ENCODE results near the gene ZNF394. TPM values are rescaled to one million over a fixed set of nuclear protein-coding genes. Genes with fewer than 3 reads are reported as not detected.

The ZNF394 gene
- total RNA-seq, 1 experiment from 2014 or later: 27.0 TPM

GRCh38 chr7:99497766-99498545, 2.1 kb downstream of the ZNF394 start:
- DNase-seq (ENCODE audit: low read depth): no peak

DNA sequence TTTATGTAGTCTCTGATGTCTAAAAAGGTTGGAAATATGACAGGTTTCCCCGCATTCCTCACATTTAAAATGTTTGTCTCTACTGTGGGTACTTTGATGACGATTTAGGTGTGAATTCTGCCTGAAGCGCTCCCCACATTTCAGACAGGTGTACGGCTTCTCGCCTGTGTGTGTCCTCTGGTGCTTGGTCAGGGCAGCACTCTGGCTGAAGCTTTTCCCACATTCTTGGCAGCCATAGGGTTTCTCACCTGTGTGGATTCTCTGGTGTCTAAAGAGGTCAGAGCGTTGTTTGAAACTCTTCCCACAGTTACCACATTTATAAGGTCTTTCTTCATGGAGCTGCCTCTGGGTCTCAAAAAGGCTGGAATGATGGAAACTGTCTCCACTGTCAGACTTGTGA, 6.3 kb downstream of the ZNF394 start:
- DNase-seq (ENCODE audit: low read depth): no peak

DNA sequence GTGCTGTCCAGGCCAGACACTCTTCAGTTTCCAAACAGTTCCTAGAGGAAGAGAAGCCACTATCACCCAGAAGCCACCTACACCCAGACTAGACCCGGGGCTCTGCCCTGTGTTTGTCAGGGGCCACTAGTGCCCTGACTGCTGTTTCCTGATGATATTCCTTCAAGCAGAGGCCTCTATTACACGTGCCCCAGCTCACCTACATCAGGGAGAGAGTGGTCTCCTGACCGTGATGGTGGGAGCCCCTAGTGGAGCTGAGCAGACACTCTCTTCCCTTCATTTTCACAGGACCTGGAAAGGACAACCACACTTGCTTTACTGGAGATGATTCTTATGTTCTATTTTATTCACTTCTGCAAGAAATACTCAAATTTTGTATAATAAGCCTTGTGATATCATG, 9.2 kb downstream of the ZNF394 start:
- DNase-seq (ENCODE audit: low read depth): no peak

- no peak for DNase-seq (ENCODE audit: low read depth)
Measured at GRCh38 chr7:99489235-99489634, 10.8 kb downstream of the ZNF394 start.

GRCh38 chr7:99485094-99485493, 15.0 kb downstream of the ZNF394 start:
- no peak for DNase-seq (ENCODE audit: low read depth)

DNA sequence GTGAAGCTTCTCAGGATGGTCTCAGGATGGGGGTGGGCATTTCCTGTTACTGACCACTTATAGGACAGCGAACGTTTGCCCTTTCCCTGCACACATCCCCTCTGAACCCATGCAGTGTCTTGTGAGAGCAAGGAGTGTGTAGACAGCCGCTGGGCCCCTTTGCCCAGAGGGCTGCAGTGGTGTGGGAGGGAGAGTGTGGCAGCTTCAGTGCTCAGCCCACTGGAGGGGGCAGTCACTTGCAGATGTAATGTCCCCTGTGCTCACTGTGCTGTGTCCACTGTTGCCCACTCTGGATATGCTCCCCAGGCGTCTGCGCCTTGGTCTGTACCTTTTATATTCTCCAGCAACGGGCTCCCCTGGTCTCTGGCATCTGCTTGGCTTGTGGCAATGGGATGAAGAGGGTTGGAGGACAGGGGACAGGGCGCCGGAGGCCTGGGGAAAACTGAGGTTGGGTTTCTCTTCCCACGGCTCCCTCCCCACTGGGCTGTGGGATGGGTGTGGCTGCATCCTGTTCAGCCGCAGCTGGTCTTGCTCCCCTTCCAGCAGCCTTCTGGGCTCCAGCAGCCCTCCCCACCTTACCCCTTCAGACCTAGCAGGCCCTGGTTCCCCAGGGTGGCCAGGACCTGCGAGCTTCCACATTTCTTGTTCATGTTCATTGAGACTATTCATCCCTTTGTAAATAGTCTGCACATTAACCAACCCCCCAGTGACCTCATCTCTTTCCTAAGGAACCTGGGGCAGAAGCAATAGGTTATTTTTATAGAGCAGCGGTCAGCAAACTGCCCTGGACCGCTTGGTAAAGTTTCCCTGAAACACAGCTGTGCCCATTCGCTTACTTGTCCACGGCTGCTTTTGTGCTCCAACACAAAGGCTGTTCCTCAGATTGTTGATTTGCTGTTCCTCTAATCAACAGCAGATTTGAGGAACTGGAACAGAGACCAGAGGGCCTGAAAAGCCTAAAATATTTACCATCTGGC, 21.3 kb downstream of the ZNF394 start:
- DNase-seq (ENCODE audit: low read depth): no peak

DNA sequence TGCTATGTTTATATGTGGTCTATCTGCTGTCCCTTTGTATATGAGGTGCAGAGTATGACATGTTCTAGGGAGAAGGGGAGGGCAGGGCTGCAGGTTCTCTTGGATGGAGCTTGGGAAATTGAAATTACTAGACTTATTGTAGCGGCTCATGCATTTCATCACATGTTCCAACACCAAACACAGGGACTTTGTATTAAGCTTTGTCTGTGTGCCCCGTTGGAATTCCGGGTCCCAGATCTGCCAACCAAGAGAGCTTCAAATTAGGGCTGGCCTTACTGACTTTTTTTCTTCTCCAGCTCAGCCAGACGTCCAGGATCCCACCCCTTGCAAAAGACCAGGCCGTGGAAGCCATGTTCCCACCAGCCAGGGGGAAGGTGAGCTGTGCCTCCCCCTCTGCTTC, 24.0 kb downstream of the ZNF394 start:
- no peak for DNase-seq (ENCODE audit: low read depth)

GRCh38 chr7:99473315-99473596, 26.8 kb downstream of the ZNF394 start:
- DNase-seq (ENCODE audit: low read depth): peak; percentile 52

DNA sequence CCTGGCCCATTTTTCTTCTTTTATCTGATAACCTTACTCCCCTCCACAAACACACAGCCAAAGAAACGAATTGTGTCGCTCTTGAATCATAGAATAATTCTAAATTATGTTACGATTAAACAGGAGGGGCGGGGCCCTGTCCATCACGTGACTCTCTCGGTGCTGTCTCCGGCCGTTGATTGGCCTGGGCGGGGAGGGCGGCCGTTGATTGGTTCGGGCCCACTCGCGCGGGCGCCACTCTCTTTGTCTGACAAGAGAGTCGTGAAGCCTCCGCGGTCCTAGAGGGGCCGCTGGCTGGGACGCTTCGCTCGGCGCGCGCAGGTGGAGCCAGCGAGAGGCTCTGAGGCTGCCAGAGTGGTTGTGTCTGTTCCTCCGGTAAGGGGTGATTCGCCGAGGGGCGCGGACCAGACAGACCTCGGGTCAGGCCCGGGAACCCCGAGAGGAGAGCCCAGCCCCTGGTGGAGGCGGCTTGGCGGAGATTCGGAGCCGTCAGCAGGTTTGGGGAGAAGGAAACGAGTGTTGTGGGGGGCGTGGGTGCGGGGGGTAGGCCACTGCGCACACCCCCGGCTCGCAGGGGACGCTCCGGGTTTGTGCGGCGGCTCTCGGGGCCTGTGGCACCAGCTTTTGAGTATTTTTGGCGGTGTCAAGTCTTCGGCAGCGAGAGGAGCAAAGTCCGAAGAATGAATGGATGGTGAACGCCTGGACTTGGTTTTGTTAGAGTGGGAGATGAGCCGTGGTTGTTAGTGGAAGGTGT, 27.3 kb downstream of the ZNF394 start, which contains the start of gene ZNF789:
Gene ZNF789 (plus strand): TSS at position 330 of the 754 bp plus-strand sequence. CDS start 3,567 bp downstream, outside the sequence.
- peak; percentile 96 for DNase-seq (ENCODE audit: low read depth)

DNA sequence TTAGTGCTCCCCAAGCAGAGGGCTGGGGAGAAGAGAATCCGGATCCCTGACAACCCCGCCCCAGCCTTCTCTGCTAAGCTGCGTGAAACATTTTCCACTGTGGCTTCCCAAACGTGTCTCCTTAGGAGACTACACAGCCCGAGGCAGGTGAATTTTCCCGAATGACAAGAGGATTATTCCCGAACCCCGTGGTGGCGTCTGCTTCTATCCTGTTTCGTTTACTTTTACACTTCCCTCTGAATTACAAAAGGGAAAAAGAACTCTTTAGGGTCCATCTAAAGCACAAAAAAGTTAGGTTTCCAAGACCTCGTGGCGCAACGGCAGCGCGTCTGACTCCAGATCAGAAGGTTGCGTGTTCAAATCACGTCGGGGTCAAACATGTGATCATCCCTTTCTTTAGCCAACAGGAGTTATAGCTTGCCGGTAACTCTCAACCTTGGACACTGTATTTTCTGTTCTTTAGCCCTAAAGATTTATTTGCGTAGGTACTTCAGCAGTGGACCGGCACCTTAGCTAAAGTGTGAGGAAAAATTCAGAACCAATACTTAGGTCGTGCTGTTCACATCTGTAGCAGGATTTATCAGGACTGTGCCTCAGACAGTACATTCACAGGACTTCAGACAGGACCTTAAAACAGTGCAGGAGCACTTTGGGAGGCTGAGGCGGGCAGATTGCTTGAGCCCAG, 30.6 kb downstream of the ZNF394 start:
- DNase-seq (ENCODE audit: low read depth): peak; percentile 54

- no peak for DNase-seq (ENCODE audit: low read depth)
Measured at GRCh38 chr7:99468336-99468918, 31.7 kb downstream of the ZNF394 start.

- DNase-seq (ENCODE audit: low read depth): no peak
Measured at GRCh38 chr7:99465421-99465768, 34.7 kb downstream of the ZNF394 start.

- no peak for DNase-seq (ENCODE audit: low read depth)
Measured at GRCh38 chr7:99461221-99461620, 38.9 kb downstream of the ZNF394 start.

GRCh38 chr7:99460651-99461050, 39.4 kb downstream of the ZNF394 start:
- DNase-seq (ENCODE audit: low read depth): no peak

- no peak for DNase-seq (ENCODE audit: low read depth)
Measured at GRCh38 chr7:99459087-99459486, 41.0 kb downstream of the ZNF394 start.

DNA sequence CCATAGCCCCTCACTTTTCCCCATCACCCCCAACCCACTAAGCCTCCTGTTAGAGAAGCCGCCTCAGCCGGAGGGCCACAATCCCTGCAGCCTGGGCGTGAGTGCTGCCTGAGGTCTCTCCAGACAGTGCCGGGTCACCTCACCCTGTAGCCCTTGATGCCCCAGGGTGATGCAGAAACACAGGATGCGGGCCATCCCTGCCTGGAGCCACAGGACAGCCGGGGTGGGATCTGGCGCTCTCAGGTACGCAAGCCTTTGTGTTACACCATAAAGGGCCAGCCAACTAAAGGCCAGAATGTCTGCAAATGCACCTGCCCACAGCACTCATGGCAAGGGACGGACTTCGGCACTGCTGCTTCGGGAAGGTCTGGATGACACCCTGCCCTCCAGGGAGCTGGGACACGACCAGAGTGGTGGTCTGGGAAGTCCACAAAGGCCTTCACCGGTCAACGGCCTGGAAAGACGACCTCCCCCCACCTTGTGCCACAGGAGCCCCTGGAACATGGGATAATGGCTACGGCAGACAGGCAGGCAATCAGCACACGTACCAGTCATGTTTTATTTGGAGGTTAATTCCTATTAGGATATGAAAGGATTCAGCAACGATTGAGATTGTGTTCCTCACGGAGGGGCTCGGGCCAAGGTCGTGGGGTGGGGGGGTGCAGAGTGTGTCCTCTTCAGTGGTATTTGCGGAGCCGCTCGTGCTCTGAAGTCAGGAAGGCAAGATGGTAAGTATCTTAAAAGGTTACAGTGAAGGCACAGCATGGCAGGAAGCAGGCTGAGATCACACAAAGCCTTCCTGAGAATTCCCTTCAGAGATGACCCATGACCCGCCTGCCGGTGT, 42.2 kb downstream of the ZNF394 start:
- DNase-seq (ENCODE audit: low read depth): no peak

- no peak for DNase-seq (ENCODE audit: low read depth)
Measured at GRCh38 chr7:99457050-99457649, 42.9 kb downstream of the ZNF394 start.

- DNase-seq (ENCODE audit: low read depth): no peak
Measured at GRCh38 chr7:99456288-99456687, 43.8 kb downstream of the ZNF394 start.

- DNase-seq (ENCODE audit: low read depth): no peak
Measured at GRCh38 chr7:99455874-99456273, 44.2 kb downstream of the ZNF394 start.
